Stomach (tissue), 4 donors: ENCODE data around the gene KDM1B.

Experiments used
- CTCF ChIP-seq, 7 experiments: fragments of 450-650 bp in 4 of 7; fragments of 200-600 bp in 3 of 7; sonication (generic) in 3 of 7; IDR thresholded peaks; one replicate each; pipeline ENCODE4 v1.5.1; 2016 to 2019; ENCODE audit warnings: antibody characterized with exemption in 7 of 7, control low read depth in 2 of 7, mild to moderate bottlenecking in 1 of 7
- POLR2A ChIP-seq, 4 donors: fragments of 450-650 bp; IDR thresholded peaks; one replicate each; pipeline ENCODE4 v1.6.1; 2016; ENCODE audit warnings: antibody characterized with exemption in 4 of 4, control low read depth in 2 of 4, mild to moderate bottlenecking in 1 of 4, moderate library complexity in 1 of 4
- POLR2AphosphoS5 ChIP-seq, 3 donors: sonication (generic); formaldehyde crosslinking; IDR thresholded peaks; one replicate each; pipeline ENCODE4 v1.6.1; 2016; ENCODE audit warnings: antibody characterized with exemption in 3 of 3

GRCh38 chr6:18117136-18117535 is 38.1 kb upstream of the KDM1B start:
- TF ChIP-seq POLR2A (IDR thresholded peaks at IDR 0.05): no peak
- TF ChIP-seq CTCF (IDR thresholded peaks at IDR 0.05): no peak
- no peak for TF ChIP-seq POLR2AphosphoS5 (IDR thresholded peaks at IDR 0.05)
